ENCODE measurements around the gene TEX13C. TPM values are rescaled to one million over a fixed set of nuclear protein-coding genes. Genes with fewer than 3 reads are reported as not detected.

The TEX13C gene
- total and polyA plus RNA-seq, 10 of the 15 experiments (the other 5 are each of a cell fraction or from before 2014, with no cell fraction given) = not detected

GRCh38 chrX:125306335-125306866 lies 13.3 kb upstream of the TEX13C start:
- Histone ChIP-seq H3K27me3 (replicated peaks in 1 of 2; ENCODE audit: control insufficient read depth in 2 of 2, insufficient read depth in 2 of 2, low read length in 1 of 2) (no peaks in the 10 kb centered on the region), H4K20me1 (ENCODE audit: control insufficient read depth, insufficient read depth) (no peaks in the 10 kb centered on the region), H3K4me2 (ENCODE audit: control insufficient read depth, insufficient read depth) (no peak overlapping the region), H2AFZ (ENCODE audit: control insufficient read depth, low read depth, low read length) (no peak overlapping the region), H3K27ac (ENCODE audit: control insufficient read depth, insufficient read depth) (no peak overlapping the region), H3K9ac (ENCODE audit: control insufficient read depth, insufficient read depth, low read length) (no peak overlapping the region), H3K4me3 (no peak overlapping the region), H3K79me2 (ENCODE audit: control insufficient read depth, insufficient read depth, low read length) (no peaks in the 10 kb centered on the region), H3K4me1 (ENCODE audit: control insufficient read depth, insufficient read depth, low read length) (no peaks in the 10 kb centered on the region), H3K9me3 (replicated peaks; ENCODE audit: control insufficient read depth, insufficient read depth, low read length) (no peaks in the 10 kb centered on the region), H3K36me3 (ENCODE audit: control insufficient read depth in 2 of 2, insufficient read depth in 2 of 2, low read length in 1 of 2) (no peaks in the 10 kb centered on the region)
- DNase-seq (ENCODE audit: low read depth, low spot score) (no peak), FAIRE-seq (no peak), ATAC-seq (no peak)
- WGBS (ENCODE audit: insufficient coverage, insufficient replicate concordance, low lambda C conversion rate, missing lambda C conversion rate) = 43% methylated on average over 1 of the region's 1 CpG
- intact Hi-C loops (cut with micrococcal nuclease; ENCODE audit: unreplicated experiment) (no loop called here), in situ Hi-C loops (cut with MboI) (no loop called here)
- no peak for TF ChIP-seq ESRRA (IDR thresholded peaks at IDR 0.05; ENCODE audit: low read length)
- TF ChIP-seq NR2C1 (IDR thresholded peaks at IDR 0.05) = no peak
- no peak for TF ChIP-seq FOXM1 (IDR thresholded peaks at IDR 0.05; ENCODE audit: low read depth, low read length)
- TF ChIP-seq, protein P1, sequence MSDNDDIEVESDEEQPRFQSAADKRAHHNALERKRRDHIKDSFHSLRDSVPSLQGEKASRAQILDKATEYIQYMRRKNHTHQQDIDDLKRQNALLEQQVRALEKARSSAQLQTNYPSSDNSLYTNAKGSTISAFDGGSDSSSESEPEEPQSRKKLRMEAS (IDR thresholded peaks at IDR 0.05; ENCODE audit: low read depth, low read length) = no peak
- TF ChIP-seq NR2F1 (conservative IDR thresholded peaks at IDR 0.05) = no peak
- no peak for TF ChIP-seq GATAD2B (conservative IDR thresholded peaks at IDR 0.05; ENCODE audit: low read depth)
- no peak for TF ChIP-seq CBX3 (IDR thresholded peaks at IDR 0.05; ENCODE audit: borderline replicate concordance, low read depth)
- TF ChIP-seq CHD4 (IDR thresholded peaks at IDR 0.05) = no peak
- no peak for TF ChIP-seq LARP7 (IDR thresholded peaks at IDR 0.05)
- no peak for TF ChIP-seq NRF1 (conservative IDR thresholded peaks at IDR 0.05; ENCODE audit: low read depth, low read length)
- TF ChIP-seq CEBPZ (IDR thresholded peaks at IDR 0.05; ENCODE audit: low read depth, low read length) = no peak
- no peak for TF ChIP-seq TCF7 (IDR thresholded peaks at IDR 0.05; ENCODE audit: borderline replicate concordance)
- ChIA-PET CTCF (no interaction called here), POLR2A (no interaction called here), SMC1A (ENCODE audit: uncharacterized antibody, unreplicated experiment) (no interaction called here), RAD21 (ENCODE audit: unreplicated experiment) (no interaction called here)
- BruUV-seq (replicated peaks) = no TSS peak
